CD4-positive, CD25-positive, alpha-beta regulatory T cell (primary cell): Measurements from ENCODE around the gene GNAI3. TPM values are rescaled to one million over a fixed set of nuclear protein-coding genes. Genes with fewer than 3 reads are reported as not detected.
A peak's percentile ranks its signal among the peaks of the same experiment; 100 is the strongest.

Experiments
- ATAC-seq, 2 donors: fragments of 150-1000 bp; cut with Tn5 transposase; one replicate each; pipeline ENCODE4 v1.10.0; 2021; ENCODE audit warnings: low read depth in 2 of 2, moderate number of reproducible peaks in 2 of 2, moderate library complexity in 1 of 2
- DNase-seq, 3 donors: peaks; one replicate each; pipeline versions ENCODE4 v3.0.0 to v3.0.0-alpha.2; 2012 to 2022; ENCODE audit warnings: mixed read lengths in 1 of 3
- H3K27ac ChIP-seq: one replicate; pipeline ENCODE4 v1.7.0; 2013; ENCODE audit warnings: mild to moderate bottlenecking, low read length; ENCODE audit not compliant: insufficient read depth, poor library complexity, severe bottlenecking
- H3K27me3 ChIP-seq: one replicate; pipeline ENCODE4 v1.7.0; 2013; ENCODE audit warnings: low read length; ENCODE audit not compliant: control insufficient read depth, insufficient read depth
- H3K36me3 ChIP-seq: one replicate; pipeline ENCODE4 v1.7.0; 2013; ENCODE audit warnings: mild to moderate bottlenecking, low read length, moderate library complexity; ENCODE audit not compliant: control insufficient read depth, insufficient read depth
- H3K4me1 ChIP-seq: 2 replicates; pipeline ENCODE4 v1.7.0; 2013; ENCODE audit warnings: mild to moderate bottlenecking, low read length; ENCODE audit not compliant: insufficient read depth, control insufficient read depth, poor library complexity, severe bottlenecking
- H3K4me3 ChIP-seq: one replicate; pipeline ENCODE4 v1.7.0; 2013; ENCODE audit warnings: low read depth, mild to moderate bottlenecking, low read length, moderate library complexity
- H3K9me3 ChIP-seq, 2 experiments: 1 replicate in 1 of 2; 2 replicates in 1 of 2; pipeline ENCODE4 v1.7.0; 2013; ENCODE audit warnings: low read length in 2 of 2, mild to moderate bottlenecking in 1 of 2, moderate library complexity in 1 of 2; ENCODE audit not compliant: control insufficient read depth in 2 of 2
- H3K27ac Mint-ChIP-seq, 3 donors: one replicate each; pipeline ENCODE4 v1.8.0; 2020 to 2022; ENCODE audit warnings: mild to moderate bottlenecking in 3 of 3, mixed read lengths in 3 of 3, moderate library complexity in 2 of 3
- H3K27me3 Mint-ChIP-seq: one replicate; pipeline ENCODE4 v1.8.0; 2022; ENCODE audit warnings: mild to moderate bottlenecking, mixed read lengths
- H3K36me3 Mint-ChIP-seq: one replicate; pipeline ENCODE4 v1.8.0; 2020; ENCODE audit warnings: mixed read lengths
- H3K4me1 Mint-ChIP-seq, 4 donors: one replicate each; pipeline ENCODE4 v1.8.0; 2020 to 2022; ENCODE audit warnings: mixed read lengths in 4 of 4, mild to moderate bottlenecking in 1 of 4
- H3K4me3 Mint-ChIP-seq, 4 donors: one replicate each; pipeline ENCODE4 v1.8.0; 2020 to 2022; ENCODE audit warnings: mild to moderate bottlenecking in 4 of 4, mixed read lengths in 4 of 4, moderate library complexity in 3 of 4
- H3K9me3 Mint-ChIP-seq, 7 donors: one replicate each; pipeline ENCODE4 v1.8.0; 2020 to 2022; ENCODE audit warnings: mixed read lengths in 7 of 7, mild to moderate bottlenecking in 3 of 7, moderate library complexity in 2 of 7
- polyA plus RNA-seq, 4 donors: library from polyadenylated mRNA; unstranded; fragments of 300-500 nt; fragmentation: Illumina TruSeq; gene quantifications; one replicate each; pipeline ENCODE4 v1.2.3, GENCODE V29; 2021
- total RNA-seq: library from RNA; stranded (reverse); gene quantifications from one replicate; pipeline ENCODE4 v1.2.3, GENCODE V29; 2022

GNAI3 gene
- total and polyA plus RNA-seq, 5 donors from 2014 or later: 7.4 to 10.3 (median 9.6) TPM

GRCh38 chr1:109628540-109629321 lies 80.3 kb downstream of the GNAI3 start:
- ATAC-seq (no peak), DNase-seq (no peak)
- Histone ChIP-seq H3K36me3 (peaks cover 41% of the 10 kb centered on the region), H3K27ac (no peak overlapping the region), H3K9me3 (no peaks in the 10 kb centered on the region), H3K4me3 (no peak overlapping the region), H3K4me1 (peaks cover 10% of the 10 kb centered on the region), H3K27me3 (no peaks in the 10 kb centered on the region)
- no peak overlapping the region for H3K4me3 Mint-ChIP-seq
- no peak overlapping the region for H3K27ac Mint-ChIP-seq
- peaks cover 24% of the 10 kb centered on the region for H3K36me3 Mint-ChIP-seq
- H3K27me3 Mint-ChIP-seq: no peaks in the 10 kb centered on the region
- H3K4me1 Mint-ChIP-seq: peaks cover 0 to 21% (median 5%) of the 10 kb centered on the region in 4 donors
- peaks cover 0 to 3% (median 0%) of the 10 kb centered on the region in 7 donors for H3K9me3 Mint-ChIP-seq

- H3K36me3 ChIP-seq: peaks cover 41% of the 10 kb centered on the region
- Mint-ChIP-seq H3K4me1 (peaks cover 0 to 17% (median 6%) of the 10 kb centered on the region in 4 donors), H3K9me3 (peaks cover 0 to 3% (median 0%) of the 10 kb centered on the region in 7 donors), H3K4me3 (no peak overlapping the region), H3K27ac (peak overlapping the region in 1 of 3 donors; percentile 69), H3K36me3 (peaks cover 24% of the 10 kb centered on the region), H3K27me3 (no peaks in the 10 kb centered on the region)
- no peak for ATAC-seq
- no peak overlapping the region for H3K27ac ChIP-seq
- no peaks in the 10 kb centered on the region for H3K9me3 ChIP-seq
- no peak overlapping the region for H3K4me3 ChIP-seq
- H3K4me1 ChIP-seq: peaks cover 4% of the 10 kb centered on the region
- DNase-seq: no peak
- no peaks in the 10 kb centered on the region for H3K27me3 ChIP-seq
Measured at GRCh38 chr1:109629372-109630030, 81.1 kb downstream of the GNAI3 start.

- Mint-ChIP-seq H3K9me3 (peaks cover 0 to 3% (median 0%) of the 10 kb centered on the region in 7 donors), H3K4me1 (peaks cover 0 to 18% (median 7%) of the 10 kb centered on the region in 4 donors), H3K36me3 (peaks cover 24% of the 10 kb centered on the region), H3K4me3 (no peak overlapping the region), H3K27me3 (no peaks in the 10 kb centered on the region), H3K27ac (peak overlapping the region in 1 of 3 donors; percentile 26)
- Histone ChIP-seq H3K36me3 (peaks cover 41% of the 10 kb centered on the region), H3K27me3 (no peaks in the 10 kb centered on the region), H3K27ac (no peak overlapping the region), H3K4me3 (no peak overlapping the region), H3K9me3 (no peaks in the 10 kb centered on the region), H3K4me1 (peaks cover 8% of the 10 kb centered on the region)
- peak in 2 of 3 donors; percentile 26 to 29 for DNase-seq
- peak in 1 of 2 donors; percentile 23 for ATAC-seq
Measured at GRCh38 chr1:109630081-109630897, 81.9 kb downstream of the GNAI3 start.

- Mint-ChIP-seq H3K4me3 (no peak overlapping the region), H3K4me1 (peaks cover 0 to 11% (median 7%) of the 10 kb centered on the region in 4 donors), H3K9me3 (peaks cover 0 to 3% (median 0%) of the 10 kb centered on the region in 7 donors), H3K27me3 (no peaks in the 10 kb centered on the region), H3K36me3 (peaks cover 24% of the 10 kb centered on the region), H3K27ac (peak overlapping the region in 1 of 3 donors; percentile 89)
- peaks cover 41% of the 10 kb centered on the region for H3K36me3 ChIP-seq
- no peak for DNase-seq
- no peak for ATAC-seq
- no peaks in the 10 kb centered on the region for H3K9me3 ChIP-seq
- H3K4me1 ChIP-seq: peaks cover 8% of the 10 kb centered on the region
- no peak overlapping the region for H3K4me3 ChIP-seq
- H3K27me3 ChIP-seq: no peaks in the 10 kb centered on the region
- H3K27ac ChIP-seq: no peak overlapping the region
Measured at GRCh38 chr1:109630898-109631512, 82.6 kb downstream of the GNAI3 start.

- Mint-ChIP-seq H3K4me1 (peaks cover 0 to 9% (median 7%) of the 10 kb centered on the region in 4 donors), H3K4me3 (peak overlapping the region in 1 of 4 donors; percentile 65), H3K9me3 (peaks cover 0 to 3% (median 0%) of the 10 kb centered on the region in 7 donors), H3K36me3 (peaks cover 24% of the 10 kb centered on the region), H3K27me3 (peaks cover 5% of the 10 kb centered on the region), H3K27ac (peak overlapping the region in 1 of 3 donors; percentile 37)
- H3K9me3 ChIP-seq: no peaks in the 10 kb centered on the region
- peaks cover 8% of the 10 kb centered on the region for H3K4me1 ChIP-seq
- peaks cover 40% of the 10 kb centered on the region for H3K36me3 ChIP-seq
- H3K27me3 ChIP-seq: no peaks in the 10 kb centered on the region
- H3K27ac ChIP-seq: no peak overlapping the region
- ATAC-seq (no peak), DNase-seq (no peak)
- H3K4me3 ChIP-seq: no peak overlapping the region
Measured at GRCh38 chr1:109631513-109632505, 83.4 kb downstream of the GNAI3 start.

GRCh38 chr1:109632671-109633346 lies 84.4 kb downstream of the GNAI3 start:
- H3K27me3 Mint-ChIP-seq: peaks cover 8% of the 10 kb centered on the region
- no peak for DNase-seq
- no peaks in the 10 kb centered on the region for H3K9me3 ChIP-seq
- no peak overlapping the region for H3K27ac ChIP-seq
- H3K36me3 ChIP-seq: peaks cover 30% of the 10 kb centered on the region
- H3K4me1 Mint-ChIP-seq: peaks cover 0 to 9% (median 7%) of the 10 kb centered on the region in 4 donors
- no peaks in the 10 kb centered on the region for H3K27me3 ChIP-seq
- no peak overlapping the region for H3K4me3 ChIP-seq
- no peak overlapping the region for H3K4me3 Mint-ChIP-seq
- peak overlapping the region in 2 of 3 donors; percentile 20 to 45 for H3K27ac Mint-ChIP-seq
- no peak for ATAC-seq
- H3K4me1 ChIP-seq: peaks cover 8% of the 10 kb centered on the region
- H3K36me3 Mint-ChIP-seq: peaks cover 20% of the 10 kb centered on the region
- peaks cover 0 to 3% (median 0%) of the 10 kb centered on the region in 7 donors for H3K9me3 Mint-ChIP-seq
